ENCODE data around the gene PLEKHM2.
"Not testable (repeated sequence)": the region's sequence is repeated elsewhere in the genome, so short reads cannot be mapped to it uniquely, and the experiment has no call there.

Gene PLEKHM2

GRCh38 chr1:15684042-15684461, at the start of gene PLEKHM2:
Gene PLEKHM2 (plus strand): TSS chr1:15684320. CDS start chr1:15684559, 239 bp downstream.
- H3K27ac ChIP-seq (ENCODE audit: low read length): no peak within 1 kb of the TSS
- WGBS (ENCODE audit: insufficient coverage, insufficient read length): no CpG with 5 or more reads among the region's 52 CpGs
- H3K36me3 ChIP-seq (ENCODE audit: control insufficient read depth, insufficient read depth, low read length): no peaks in the 10 kb centered on the region
- no peaks in the 10 kb centered on the region for H3K4me1 ChIP-seq (ENCODE audit: control insufficient read depth, insufficient read depth, low read length)
- no peak for DNase-seq (ENCODE audit: low read depth, low spot score)
- no peaks in the 10 kb centered on the region for H3K27me3 ChIP-seq (ENCODE audit: control insufficient read depth, insufficient read depth, low read length)
- peak within 1 kb of the TSS; percentile 95 for H3K4me3 ChIP-seq (ENCODE audit: low read length)
- H3K9me3 ChIP-seq (ENCODE audit: control insufficient read depth, insufficient read depth, low read length): no peaks in the 10 kb centered on the region

- Histone ChIP-seq H3K9me3 (ENCODE audit: control insufficient read depth, insufficient read depth, low read length) (no peaks in the 10 kb centered on the region), H3K36me3 (ENCODE audit: control insufficient read depth, insufficient read depth, low read length) (peaks cover 13% of the 10 kb centered on the region; the same call in 1 of the 2 replicates)
- no CpG with 5 or more reads among the region's 4 CpGs for WGBS (ENCODE audit: insufficient coverage, insufficient read length)
These were observed 47.7 kb upstream of the PLEKHM2 start for GRCh38 chr1:15636436-15636835.

GRCh38 chr1:15637826-15638225, 46.3 kb upstream of the PLEKHM2 start:
- WGBS (ENCODE audit: insufficient coverage, insufficient read length): no CpG with 5 or more reads among the region's 4 CpGs
- Histone ChIP-seq H3K36me3 (ENCODE audit: control insufficient read depth, insufficient read depth, low read length) (peaks cover 13% of the 10 kb centered on the region; the same call in 1 of the 2 replicates), H3K9me3 (ENCODE audit: control insufficient read depth, insufficient read depth, low read length) (no peaks in the 10 kb centered on the region), H3K4me1 (ENCODE audit: control insufficient read depth, insufficient read depth, low read length) (no peaks in the 10 kb centered on the region), H3K27ac (ENCODE audit: low read length) (no peak overlapping the region), H3K4me3 (ENCODE audit: low read length) (no peak overlapping the region), H3K27me3 (ENCODE audit: control insufficient read depth, insufficient read depth, low read length) (no peaks in the 10 kb centered on the region)
- DNase-seq (ENCODE audit: low read depth, low spot score): no peak

More at GRCh38 chr1:15636436-15636835, 47.7 kb upstream of the PLEKHM2 start:
- Histone ChIP-seq H3K4me3 (ENCODE audit: low read length) (no peak overlapping the region), H3K27ac (ENCODE audit: low read length) (no peak overlapping the region), H3K4me1 (ENCODE audit: control insufficient read depth, insufficient read depth, low read length) (no peaks in the 10 kb centered on the region), H3K27me3 (ENCODE audit: control insufficient read depth, insufficient read depth, low read length) (no peaks in the 10 kb centered on the region)
- DNase-seq (ENCODE audit: low read depth, low spot score): no peak

GRCh38 chr1:15639262-15639661, 44.9 kb upstream of the PLEKHM2 start:
- no peaks in the 10 kb centered on the region for H3K27me3 ChIP-seq (ENCODE audit: control insufficient read depth, insufficient read depth, low read length)
- peaks cover 10% of the 10 kb centered on the region; the same call in 1 of the 2 replicates for H3K36me3 ChIP-seq (ENCODE audit: control insufficient read depth, insufficient read depth, low read length)
- no peaks in the 10 kb centered on the region for H3K9me3 ChIP-seq (ENCODE audit: control insufficient read depth, insufficient read depth, low read length)
- H3K4me3 ChIP-seq (ENCODE audit: low read length): no peak overlapping the region
- H3K27ac ChIP-seq (ENCODE audit: low read length): no peak overlapping the region
- no peaks in the 10 kb centered on the region for H3K4me1 ChIP-seq (ENCODE audit: control insufficient read depth, insufficient read depth, low read length)
- no peak for DNase-seq (ENCODE audit: low read depth, low spot score)

GRCh38 chr1:15639931-15640330, 44.2 kb upstream of the PLEKHM2 start:
- H3K4me1 ChIP-seq (ENCODE audit: control insufficient read depth, insufficient read depth, low read length): no peaks in the 10 kb centered on the region
- H3K9me3 ChIP-seq (ENCODE audit: control insufficient read depth, insufficient read depth, low read length): no peaks in the 10 kb centered on the region
- H3K27ac ChIP-seq (ENCODE audit: low read length): no peak overlapping the region
- no peak overlapping the region for H3K4me3 ChIP-seq (ENCODE audit: low read length)
- WGBS (ENCODE audit: insufficient coverage, insufficient read length): no CpG with 5 or more reads among the region's 4 CpGs
- peaks cover 10% of the 10 kb centered on the region; the same call in 1 of the 2 replicates for H3K36me3 ChIP-seq (ENCODE audit: control insufficient read depth, insufficient read depth, low read length)
- no peaks in the 10 kb centered on the region for H3K27me3 ChIP-seq (ENCODE audit: control insufficient read depth, insufficient read depth, low read length)
- no peak for DNase-seq (ENCODE audit: low read depth, low spot score)

GRCh38 chr1:15640667-15641066, 43.5 kb upstream of the PLEKHM2 start:
- no peak overlapping the region for H3K4me3 ChIP-seq (ENCODE audit: low read length)
- H3K27ac ChIP-seq (ENCODE audit: low read length): no peak overlapping the region
- H3K36me3 ChIP-seq (ENCODE audit: control insufficient read depth, insufficient read depth, low read length): peaks cover 10% of the 10 kb centered on the region; the same call in 1 of the 2 replicates
- H3K4me1 ChIP-seq (ENCODE audit: control insufficient read depth, insufficient read depth, low read length): no peaks in the 10 kb centered on the region
- H3K27me3 ChIP-seq (ENCODE audit: control insufficient read depth, insufficient read depth, low read length): no peaks in the 10 kb centered on the region
- H3K9me3 ChIP-seq (ENCODE audit: control insufficient read depth, insufficient read depth, low read length): no peaks in the 10 kb centered on the region
- DNase-seq (ENCODE audit: low read depth, low spot score): no peak
- no CpG with 5 or more reads among the region's 3 CpGs for WGBS (ENCODE audit: insufficient coverage, insufficient read length)

GRCh38 chr1:15649937-15650336, 34.2 kb upstream of the PLEKHM2 start:
- no CpG with 5 or more reads among the region's 1 CpG for WGBS (ENCODE audit: insufficient coverage, insufficient read length)
- DNase-seq (ENCODE audit: low read depth, low spot score): no peak
- Histone ChIP-seq H3K4me3 (ENCODE audit: low read length) (no peak overlapping the region), H3K9me3 (ENCODE audit: control insufficient read depth, insufficient read depth, low read length) (no peaks in the 10 kb centered on the region), H3K27ac (ENCODE audit: low read length) (no peak overlapping the region), H3K36me3 (ENCODE audit: control insufficient read depth, insufficient read depth, low read length) (no peaks in the 10 kb centered on the region; the same call in 1 of the 2 replicates), H3K4me1 (ENCODE audit: control insufficient read depth, insufficient read depth, low read length) (no peaks in the 10 kb centered on the region), H3K27me3 (ENCODE audit: control insufficient read depth, insufficient read depth, low read length) (no peaks in the 10 kb centered on the region)

- Histone ChIP-seq H3K4me1 (ENCODE audit: control insufficient read depth, insufficient read depth, low read length) (no peaks in the 10 kb centered on the region), H3K9me3 (ENCODE audit: control insufficient read depth, insufficient read depth, low read length) (no peaks in the 10 kb centered on the region), H3K4me3 (ENCODE audit: low read length) (no peak overlapping the region), H3K27me3 (ENCODE audit: control insufficient read depth, insufficient read depth, low read length) (no peaks in the 10 kb centered on the region), H3K36me3 (ENCODE audit: control insufficient read depth, insufficient read depth, low read length) (no peaks in the 10 kb centered on the region; the same call in 1 of the 2 replicates), H3K27ac (ENCODE audit: low read length) (no peak overlapping the region)
- WGBS (ENCODE audit: insufficient coverage, insufficient read length): no CpG with 5 or more reads among the region's 2 CpGs
- no peak for DNase-seq (ENCODE audit: low read depth, low spot score)
These were observed 33.7 kb upstream of the PLEKHM2 start for GRCh38 chr1:15650433-15650832.

- no CpG with 5 or more reads among the region's 6 CpGs for WGBS (ENCODE audit: insufficient coverage, insufficient read length)
- not testable (repeated sequence) for H3K4me1 ChIP-seq (ENCODE audit: control insufficient read depth, insufficient read depth, low read length); H3K36me3 ChIP-seq (ENCODE audit: control insufficient read depth, insufficient read depth, low read length); H3K9me3 ChIP-seq (ENCODE audit: control insufficient read depth, insufficient read depth, low read length); H3K27me3 ChIP-seq (ENCODE audit: control insufficient read depth, insufficient read depth, low read length); H3K4me3 ChIP-seq (ENCODE audit: low read length); DNase-seq (ENCODE audit: low read depth, low spot score); H3K27ac ChIP-seq (ENCODE audit: low read length)
These were observed 32.0 kb upstream of the PLEKHM2 start for GRCh38 chr1:15652130-15652529.

- DNase-seq (ENCODE audit: low read depth, low spot score): no peak
- Histone ChIP-seq H3K4me3 (ENCODE audit: low read length) (no peak overlapping the region), H3K4me1 (ENCODE audit: control insufficient read depth, insufficient read depth, low read length) (no peaks in the 10 kb centered on the region), H3K9me3 (ENCODE audit: control insufficient read depth, insufficient read depth, low read length) (no peaks in the 10 kb centered on the region), H3K36me3 (ENCODE audit: control insufficient read depth, insufficient read depth, low read length) (peaks cover 4% of the 10 kb centered on the region; the same call in 1 of the 2 replicates), H3K27me3 (ENCODE audit: control insufficient read depth, insufficient read depth, low read length) (no peaks in the 10 kb centered on the region), H3K27ac (ENCODE audit: low read length) (no peak overlapping the region)
- no CpG with 5 or more reads among the region's 6 CpGs for WGBS (ENCODE audit: insufficient coverage, insufficient read length)
These were observed 29.9 kb upstream of the PLEKHM2 start for GRCh38 chr1:15654091-15654690.

GRCh38 chr1:15656464-15656863, 27.7 kb upstream of the PLEKHM2 start:
- Histone ChIP-seq H3K27ac (ENCODE audit: low read length) (no peak overlapping the region), H3K9me3 (ENCODE audit: control insufficient read depth, insufficient read depth, low read length) (no peaks in the 10 kb centered on the region), H3K4me3 (ENCODE audit: low read length) (no peak overlapping the region), H3K27me3 (ENCODE audit: control insufficient read depth, insufficient read depth, low read length) (no peaks in the 10 kb centered on the region), H3K36me3 (ENCODE audit: control insufficient read depth, insufficient read depth, low read length) (peaks cover 20% of the 10 kb centered on the region; the same call in 1 of the 2 replicates), H3K4me1 (ENCODE audit: control insufficient read depth, insufficient read depth, low read length) (no peaks in the 10 kb centered on the region)
- DNase-seq (ENCODE audit: low read depth, low spot score): no peak
- WGBS (ENCODE audit: insufficient coverage, insufficient read length): no CpG with 5 or more reads among the region's 3 CpGs

Data from iPS DF 6.9 (cell line).